ENCODE results near the gene ERFL.

Gene ERFL

DNA sequence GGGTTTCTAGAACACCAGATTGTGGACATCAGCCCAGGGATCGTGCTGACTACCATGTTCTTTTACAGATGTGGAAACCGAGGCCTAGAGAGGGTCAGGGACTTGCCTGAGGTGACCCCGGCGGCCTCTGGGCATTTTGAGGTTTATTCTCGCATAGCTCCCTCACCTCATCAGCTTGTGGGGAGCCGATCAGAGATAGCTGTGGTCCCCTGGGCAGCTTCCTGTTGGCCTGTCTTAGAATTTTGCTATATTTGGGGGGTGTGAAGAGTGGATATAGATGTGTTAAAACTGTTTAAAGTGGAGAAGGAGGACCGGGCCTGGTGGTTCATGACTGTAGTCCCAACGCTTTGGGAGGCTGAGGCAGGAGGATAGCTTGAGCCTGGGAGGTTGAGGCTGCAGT, 38.4 kb downstream of the ERFL start:
- TF ChIP-seq ZNF530 (tag by site-specific recombination; IDR thresholded peaks at IDR 0.05; ENCODE audit: low read depth) (no peak), KLF1 (tag by site-specific recombination; IDR thresholded peaks at IDR 0.05) (no peak), OVOL3 (tag by site-specific recombination; IDR thresholded peaks at IDR 0.05) (no peak), ZFP41 (tag by site-specific recombination; IDR thresholded peaks at IDR 0.05; ENCODE audit: borderline replicate concordance) (no peak), ZNF747 (tag by site-specific recombination; IDR thresholded peaks at IDR 0.05) (no peak), ZNF558 (tag by site-specific recombination; IDR thresholded peaks at IDR 0.05) (no peak), ZNF169 (tag by site-specific recombination; IDR thresholded peaks at IDR 0.05) (no peak), ZBTB17 (tag by site-specific recombination; IDR thresholded peaks at IDR 0.05) (no peak), ZNF585B (tag by site-specific recombination; IDR thresholded peaks at IDR 0.05) (no peak)
- TF ChIP-seq, protein P1, sequence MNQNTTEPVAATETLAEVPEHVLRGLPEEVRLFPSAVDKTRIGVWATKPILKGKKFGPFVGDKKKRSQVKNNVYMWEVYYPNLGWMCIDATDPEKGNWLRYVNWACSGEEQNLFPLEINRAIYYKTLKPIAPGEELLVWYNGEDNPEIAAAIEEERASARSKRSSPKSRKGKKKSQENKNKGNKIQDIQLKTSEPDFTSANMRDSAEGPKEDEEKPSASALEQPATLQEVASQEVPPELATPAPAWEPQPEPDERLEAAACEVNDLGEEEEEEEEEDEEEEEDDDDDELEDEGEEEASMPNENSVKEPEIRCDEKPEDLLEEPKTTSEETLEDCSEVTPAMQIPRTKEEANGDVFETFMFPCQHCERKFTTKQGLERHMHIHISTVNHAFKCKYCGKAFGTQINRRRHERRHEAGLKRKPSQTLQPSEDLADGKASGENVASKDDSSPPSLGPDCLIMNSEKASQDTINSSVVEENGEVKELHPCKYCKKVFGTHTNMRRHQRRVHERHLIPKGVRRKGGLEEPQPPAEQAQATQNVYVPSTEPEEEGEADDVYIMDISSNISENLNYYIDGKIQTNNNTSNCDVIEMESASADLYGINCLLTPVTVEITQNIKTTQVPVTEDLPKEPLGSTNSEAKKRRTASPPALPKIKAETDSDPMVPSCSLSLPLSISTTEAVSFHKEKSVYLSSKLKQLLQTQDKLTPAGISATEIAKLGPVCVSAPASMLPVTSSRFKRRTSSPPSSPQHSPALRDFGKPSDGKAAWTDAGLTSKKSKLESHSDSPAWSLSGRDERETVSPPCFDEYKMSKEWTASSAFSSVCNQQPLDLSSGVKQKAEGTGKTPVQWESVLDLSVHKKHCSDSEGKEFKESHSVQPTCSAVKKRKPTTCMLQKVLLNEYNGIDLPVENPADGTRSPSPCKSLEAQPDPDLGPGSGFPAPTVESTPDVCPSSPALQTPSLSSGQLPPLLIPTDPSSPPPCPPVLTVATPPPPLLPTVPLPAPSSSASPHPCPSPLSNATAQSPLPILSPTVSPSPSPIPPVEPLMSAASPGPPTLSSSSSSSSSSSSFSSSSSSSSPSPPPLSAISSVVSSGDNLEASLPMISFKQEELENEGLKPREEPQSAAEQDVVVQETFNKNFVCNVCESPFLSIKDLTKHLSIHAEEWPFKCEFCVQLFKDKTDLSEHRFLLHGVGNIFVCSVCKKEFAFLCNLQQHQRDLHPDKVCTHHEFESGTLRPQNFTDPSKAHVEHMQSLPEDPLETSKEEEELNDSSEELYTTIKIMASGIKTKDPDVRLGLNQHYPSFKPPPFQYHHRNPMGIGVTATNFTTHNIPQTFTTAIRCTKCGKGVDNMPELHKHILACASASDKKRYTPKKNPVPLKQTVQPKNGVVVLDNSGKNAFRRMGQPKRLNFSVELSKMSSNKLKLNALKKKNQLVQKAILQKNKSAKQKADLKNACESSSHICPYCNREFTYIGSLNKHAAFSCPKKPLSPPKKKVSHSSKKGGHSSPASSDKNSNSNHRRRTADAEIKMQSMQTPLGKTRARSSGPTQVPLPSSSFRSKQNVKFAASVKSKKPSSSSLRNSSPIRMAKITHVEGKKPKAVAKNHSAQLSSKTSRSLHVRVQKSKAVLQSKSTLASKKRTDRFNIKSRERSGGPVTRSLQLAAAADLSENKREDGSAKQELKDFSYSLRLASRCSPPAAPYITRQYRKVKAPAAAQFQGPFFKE (tag by site-specific recombination; IDR thresholded peaks at IDR 0.05; ENCODE audit: borderline replicate concordance): no peak
- TF ChIP-seq, protein P2, sequence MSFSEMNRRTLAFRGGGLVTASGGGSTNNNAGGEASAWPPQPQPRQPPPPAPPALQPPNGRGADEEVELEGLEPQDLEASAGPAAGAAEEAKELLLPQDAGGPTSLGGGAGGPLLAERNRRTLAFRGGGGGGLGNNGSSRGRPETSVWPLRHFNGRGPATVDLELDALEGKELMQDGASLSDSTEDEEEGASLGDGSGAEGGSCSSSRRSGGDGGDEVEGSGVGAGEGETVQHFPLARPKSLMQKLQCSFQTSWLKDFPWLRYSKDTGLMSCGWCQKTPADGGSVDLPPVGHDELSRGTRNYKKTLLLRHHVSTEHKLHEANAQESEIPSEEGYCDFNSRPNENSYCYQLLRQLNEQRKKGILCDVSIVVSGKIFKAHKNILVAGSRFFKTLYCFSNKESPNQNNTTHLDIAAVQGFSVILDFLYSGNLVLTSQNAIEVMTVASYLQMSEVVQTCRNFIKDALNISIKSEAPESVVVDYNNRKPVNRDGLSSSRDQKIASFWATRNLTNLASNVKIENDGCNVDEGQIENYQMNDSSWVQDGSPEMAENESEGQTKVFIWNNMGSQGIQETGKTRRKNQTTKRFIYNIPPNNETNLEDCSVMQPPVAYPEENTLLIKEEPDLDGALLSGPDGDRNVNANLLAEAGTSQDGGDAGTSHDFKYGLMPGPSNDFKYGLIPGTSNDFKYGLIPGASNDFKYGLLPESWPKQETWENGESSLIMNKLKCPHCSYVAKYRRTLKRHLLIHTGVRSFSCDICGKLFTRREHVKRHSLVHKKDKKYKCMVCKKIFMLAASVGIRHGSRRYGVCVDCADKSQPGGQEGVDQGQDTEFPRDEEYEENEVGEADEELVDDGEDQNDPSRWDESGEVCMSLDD (tag by site-specific recombination; IDR thresholded peaks at IDR 0.05): no peak
- POLR2A ChIA-PET: interaction anchor here (0.6 to 1.3 kb wide), 2 partner anchors 55 to 69 kb away, joined by 4 to 6 read pairs; partner anchors contain the start of gene RABAC1
- Histone ChIP-seq H3K4me1 (ENCODE audit: control insufficient read depth, insufficient read depth, low read length) (peaks cover 7% of the 10 kb centered on the region; the same call in 1 of the 2 replicates), H3K9me3 (ENCODE audit: control insufficient read depth, insufficient read depth, low read depth, low read length) (no peaks in the 10 kb centered on the region), H3K36me3 (ENCODE audit: control insufficient read depth in 2 of 2, insufficient read depth in 1 of 2, low read length in 2 of 2) (peaks cover 20 to 30% of the 10 kb centered on the region in 2 experiments), H3K27ac (ENCODE audit: extremely low read depth, low read depth, low read length) (no peak overlapping the region), H3K4me3 (ENCODE audit: low read depth, low read length) (no peak overlapping the region)
- CTCF ChIA-PET: interaction anchor here (0.6 to 1.7 kb wide), 6 partner anchors 10 to 95 kb away, joined by 3 to 5 read pairs (median 4); no protein-coding TSS in a partner anchor

DNA sequence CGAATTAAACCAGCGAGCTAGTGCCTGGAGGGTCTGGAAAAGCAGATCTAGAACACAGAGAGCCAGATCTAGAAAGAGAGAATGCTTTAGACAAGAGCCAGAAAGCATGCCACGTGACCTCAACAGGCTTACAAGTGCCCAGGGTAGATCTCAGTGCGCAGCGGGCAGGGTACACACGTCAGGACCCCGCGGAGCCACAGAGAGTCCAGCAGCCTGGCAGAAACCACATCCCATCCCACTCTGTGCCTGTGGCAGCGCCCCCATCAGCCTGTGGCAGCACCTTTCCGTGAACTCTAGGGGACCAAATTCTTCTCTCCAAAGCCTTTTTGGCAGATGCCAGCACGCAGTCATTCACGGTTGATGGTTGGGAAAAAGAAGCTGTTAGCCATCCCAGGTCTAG, 39.3 kb downstream of the ERFL start:
- Histone ChIP-seq H3K36me3 (ENCODE audit: control insufficient read depth in 2 of 2, insufficient read depth in 1 of 2, low read length in 2 of 2) (peaks cover 20 to 24% of the 10 kb centered on the region in 2 experiments), H3K27ac (ENCODE audit: extremely low read depth, low read depth, low read length) (0 out of 2 replicates have a peak overlapping the region, but pooled peaks have one; percentile 4), H3K9me3 (ENCODE audit: control insufficient read depth, insufficient read depth, low read depth, low read length) (no peaks in the 10 kb centered on the region), H3K4me3 (ENCODE audit: low read depth, low read length) (no peak overlapping the region), H3K4me1 (ENCODE audit: control insufficient read depth, insufficient read depth, low read length) (peaks cover 7% of the 10 kb centered on the region; the same call in 1 of the 2 replicates)
- TF ChIP-seq, protein P3, sequence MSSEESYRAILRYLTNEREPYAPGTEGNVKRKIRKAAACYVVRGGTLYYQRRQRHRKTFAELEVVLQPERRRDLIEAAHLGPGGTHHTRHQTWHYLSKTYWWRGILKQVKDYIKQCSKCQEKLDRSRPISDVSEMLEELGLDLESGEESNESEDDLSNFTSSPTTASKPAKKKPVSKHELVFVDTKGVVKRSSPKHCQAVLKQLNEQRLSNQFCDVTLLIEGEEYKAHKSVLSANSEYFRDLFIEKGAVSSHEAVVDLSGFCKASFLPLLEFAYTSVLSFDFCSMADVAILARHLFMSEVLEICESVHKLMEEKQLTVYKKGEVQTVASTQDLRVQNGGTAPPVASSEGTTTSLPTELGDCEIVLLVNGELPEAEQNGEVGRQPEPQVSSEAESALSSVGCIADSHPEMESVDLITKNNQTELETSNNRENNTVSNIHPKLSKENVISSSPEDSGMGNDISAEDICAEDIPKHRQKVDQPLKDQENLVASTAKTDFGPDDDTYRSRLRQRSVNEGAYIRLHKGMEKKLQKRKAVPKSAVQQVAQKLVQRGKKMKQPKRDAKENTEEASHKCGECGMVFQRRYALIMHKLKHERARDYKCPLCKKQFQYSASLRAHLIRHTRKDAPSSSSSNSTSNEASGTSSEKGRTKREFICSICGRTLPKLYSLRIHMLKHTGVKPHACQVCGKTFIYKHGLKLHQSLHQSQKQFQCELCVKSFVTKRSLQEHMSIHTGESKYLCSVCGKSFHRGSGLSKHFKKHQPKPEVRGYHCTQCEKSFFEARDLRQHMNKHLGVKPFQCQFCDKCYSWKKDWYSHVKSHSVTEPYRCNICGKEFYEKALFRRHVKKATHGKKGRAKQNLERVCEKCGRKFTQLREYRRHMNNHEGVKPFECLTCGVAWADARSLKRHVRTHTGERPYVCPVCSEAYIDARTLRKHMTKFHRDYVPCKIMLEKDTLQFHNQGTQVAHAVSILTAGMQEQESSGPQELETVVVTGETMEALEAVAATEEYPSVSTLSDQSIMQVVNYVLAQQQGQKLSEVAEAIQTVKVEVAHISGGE (tag by site-specific recombination; conservative IDR thresholded peaks at IDR 0.05; ENCODE audit: low read depth): no peak
- TF ChIP-seq ZNF266 (tag by site-specific recombination; IDR thresholded peaks at IDR 0.05; ENCODE audit: low read depth): no peak
- CTCF ChIA-PET: interaction anchor here (0.6 to 1.7 kb wide), 5 partner anchors 16 to 120 kb away, joined by 3 to 5 read pairs (median 4); no protein-coding TSS in a partner anchor
- POLR2A ChIA-PET: interaction anchor here (0.7 to 1.3 kb wide), 3 partner anchors 10 to 16 kb away, joined by 3 to 4 read pairs (median 4); no protein-coding TSS in a partner anchor
